Fibroblast of mammary gland (primary cell): Measurements from ENCODE around the gene TUBGCP3.

Experiments
- DNase-seq: peaks from one replicate; pipeline ENCODE4 v3.0.0-alpha.2; 2010; ENCODE audit warnings: low read depth
- H3K4me3 ChIP-seq: 2 replicates; pipeline ENCODE4 v1.5.1; 2011; ENCODE audit warnings: low read depth, mild to moderate bottlenecking, low read length, moderate library complexity; ENCODE audit not compliant: control insufficient read depth
- CTCF ChIP-seq: conservative IDR thresholded peaks from 2 replicates; pipeline ENCODE4 v1.5.1; 2011; ENCODE audit warnings: low read depth, low read length, inconsistent platforms; ENCODE audit not compliant: control insufficient read depth, insufficient read depth

Gene TUBGCP3

DNA sequence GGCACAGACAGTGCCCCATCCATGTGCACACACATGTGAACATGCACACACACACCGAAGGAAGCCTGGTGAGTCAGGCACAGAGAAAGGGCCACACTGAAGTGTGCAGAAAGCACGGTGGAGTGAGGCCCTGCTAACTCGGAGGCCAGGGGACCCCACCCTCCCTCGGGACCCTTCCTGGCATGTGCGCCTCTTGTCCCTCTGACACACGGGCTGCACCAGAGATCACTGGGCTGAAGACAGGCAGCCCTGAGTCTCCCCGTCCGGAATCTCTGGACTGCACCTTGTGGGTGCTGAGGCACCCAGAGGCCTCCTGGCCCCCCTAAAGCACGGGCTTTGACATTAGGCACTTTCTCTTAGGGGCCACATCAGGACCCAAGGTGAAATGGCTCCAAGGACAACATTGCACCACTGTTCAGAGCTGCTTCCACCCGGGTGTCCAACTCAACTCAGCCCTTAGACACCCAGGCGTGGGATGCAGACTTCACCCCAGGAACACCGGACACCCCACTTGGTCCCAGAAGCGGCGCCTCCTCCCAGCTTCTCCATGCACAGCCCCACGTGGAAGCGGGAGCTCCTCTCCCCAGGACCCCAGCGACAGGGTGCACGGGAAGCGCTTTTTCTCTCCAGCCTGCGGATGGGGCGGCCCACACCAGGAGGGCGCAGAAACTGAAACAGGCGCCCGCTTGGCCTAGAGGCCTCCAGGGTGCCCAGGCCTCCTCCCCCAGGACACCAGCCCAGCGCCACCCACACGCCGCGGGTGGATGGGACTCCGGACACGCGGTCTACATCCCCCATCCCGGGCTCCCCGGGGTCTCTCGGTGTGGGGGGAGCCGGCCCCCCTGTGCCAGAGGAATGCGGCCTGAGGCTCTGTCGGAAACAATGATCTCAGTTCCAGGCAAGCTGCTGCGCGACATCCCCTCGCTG is 121.6 kb downstream of the TUBGCP3 start:
- no peak for DNase-seq
- no peak for TF ChIP-seq CTCF
- H3K4me3 ChIP-seq = no peak overlapping the region

- H3K4me3 ChIP-seq = no peak overlapping the region
- TF ChIP-seq CTCF = no peak
- no peak for DNase-seq
These were observed 122.5 kb downstream of the TUBGCP3 start for GRCh38 chr13:112465251-112466131.

DNA sequence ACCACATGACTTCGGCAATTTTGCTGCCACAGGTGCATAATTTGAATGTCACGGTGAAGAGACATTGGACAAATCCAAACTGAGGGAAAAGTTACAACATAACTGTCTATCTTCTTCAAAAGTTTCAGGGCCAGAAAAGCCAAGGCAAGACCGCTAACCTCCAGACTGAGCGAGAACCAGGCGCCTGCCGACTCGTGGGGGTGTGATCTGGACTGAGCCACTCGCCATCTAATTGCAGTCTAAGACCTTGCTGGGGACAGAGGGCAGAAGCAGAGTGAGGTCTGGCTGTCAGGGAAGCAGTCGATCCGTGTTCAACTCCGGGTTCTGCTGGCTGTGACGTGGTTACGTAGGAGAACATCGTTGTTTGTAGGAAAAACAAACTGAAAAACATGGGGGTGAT is 123.2 kb downstream of the TUBGCP3 start:
- DNase-seq = no peak
- TF ChIP-seq CTCF = no peak
- no peak overlapping the region for H3K4me3 ChIP-seq

- H3K4me3 ChIP-seq = no peak overlapping the region
- DNase-seq = no peak
- TF ChIP-seq CTCF = no peak
These were observed 125.5 kb downstream of the TUBGCP3 start for GRCh38 chr13:112462408-112462807.

DNA sequence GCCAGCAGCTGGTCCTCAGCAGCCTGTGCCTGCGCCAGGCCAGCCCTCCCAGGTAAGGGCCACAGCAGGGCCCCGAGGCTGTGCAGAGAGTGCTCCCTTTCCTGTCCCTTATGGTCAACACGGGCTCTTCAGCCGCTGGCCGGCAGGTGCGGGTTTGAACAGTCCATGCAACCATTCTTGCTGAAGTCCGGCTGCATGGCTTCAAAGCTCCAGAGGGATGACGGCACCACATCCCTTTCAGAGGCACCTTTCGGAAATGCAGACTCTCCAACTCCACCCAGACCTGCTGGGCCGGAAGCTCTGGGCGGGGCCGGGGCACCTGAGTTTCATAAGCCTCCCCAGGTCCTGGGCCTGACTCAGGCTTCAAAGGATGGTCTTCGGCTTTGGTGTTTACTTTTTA is 130.5 kb downstream of the TUBGCP3 start:
- TF ChIP-seq CTCF = no peak
- H3K4me3 ChIP-seq = no peak overlapping the region
- no peak for DNase-seq

DNA sequence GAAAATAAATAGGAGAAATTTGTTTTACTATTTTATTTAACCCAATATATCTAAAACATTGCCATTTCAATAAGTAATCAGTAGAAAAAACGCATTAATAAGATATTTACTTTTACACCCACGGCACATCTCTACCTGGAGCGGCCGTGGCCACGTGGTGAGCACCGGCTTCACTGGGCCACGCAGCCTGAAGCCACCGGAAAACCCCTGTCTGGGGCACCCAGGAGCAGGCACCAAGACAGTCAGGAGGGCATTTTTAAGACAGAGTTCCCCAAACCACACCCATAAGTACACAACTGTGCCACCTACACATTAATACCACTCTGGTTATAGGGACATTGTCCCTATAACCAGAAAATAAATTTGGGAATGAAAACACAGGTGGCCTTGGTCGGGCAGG is 130.9 kb downstream of the TUBGCP3 start:
- H3K4me3 ChIP-seq = no peak overlapping the region
- no peak for TF ChIP-seq CTCF
- DNase-seq = no peak
